Large intestine (tissue), 3 donors: ENCODE results near the gene RPS24. TPM values are rescaled to one million over a fixed set of nuclear protein-coding genes. Genes with fewer than 3 reads are reported as not detected.
"Not testable (repeated sequence)": the region's sequence is repeated elsewhere in the genome, so short reads cannot be mapped to it uniquely, and the experiment has no call there.

ENCODE experiments used
- DNase-seq, 2 donors: peaks; one replicate each; pipeline versions ENCODE4 v3.0.0 to v3.0.0-alpha.2; 2013
- H3K27ac ChIP-seq: one replicate; pipeline ENCODE4 v1.5.1; 2013; ENCODE audit warnings: low read length
- H3K27me3 ChIP-seq: 2 replicates; pipeline ENCODE4 v1.6.1; 2013; ENCODE audit warnings: low read length; ENCODE audit not compliant: control insufficient read depth, insufficient read depth
- H3K36me3 ChIP-seq: 2 replicates; pipeline ENCODE4 v1.6.1; 2013; ENCODE audit warnings: low read length; ENCODE audit not compliant: control insufficient read depth, insufficient read depth
- H3K4me1 ChIP-seq: one replicate; pipeline ENCODE4 v1.6.1; 2013; ENCODE audit warnings: low read length; ENCODE audit not compliant: control insufficient read depth, insufficient read depth
- H3K4me3 ChIP-seq: one replicate; pipeline ENCODE4 v1.5.1; 2013; ENCODE audit warnings: low read length
- H3K9me3 ChIP-seq: one replicate; pipeline ENCODE4 v1.6.1; 2013; ENCODE audit warnings: mild to moderate bottlenecking, low read depth, low read length, moderate library complexity; ENCODE audit not compliant: control insufficient read depth
- WGBS: methylation state at CpG from one replicate; pipeline ENCODE4 v1.1.5; 2013; ENCODE audit warnings: low lambda C conversion rate; ENCODE audit not compliant: insufficient coverage; 5-methylcytosine and 5-hydroxymethylcytosine counted together
- polyA plus RNA-seq: library from polyadenylated mRNA; unstranded; fragments of 120-200 nt; gene quantifications from one replicate; pipeline ENCODE4 v1.2.1, GENCODE V29; 2013

RPS24 gene
- polyA plus RNA-seq, 1 donor, result 4,637 TPM

DNA sequence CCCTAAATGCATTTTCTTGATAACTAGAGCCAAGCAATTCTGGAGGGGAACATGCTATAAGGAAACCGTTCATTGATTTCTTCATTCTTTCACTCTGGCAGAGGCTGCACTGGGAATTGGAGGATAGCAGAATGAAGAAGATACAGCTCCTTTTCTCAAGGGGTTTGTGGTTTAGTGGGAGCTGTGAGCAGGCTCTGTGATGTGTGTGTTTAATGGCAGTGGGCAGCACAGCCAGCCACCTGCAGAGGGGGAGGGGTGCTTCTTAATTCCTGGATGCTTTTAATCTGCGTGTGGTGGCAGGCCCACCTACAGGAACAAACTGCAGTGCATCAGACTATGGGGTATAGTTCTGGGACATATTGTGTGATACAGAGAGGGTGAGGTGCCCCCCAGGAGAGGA is 31.9 kb downstream of the RPS24 start:
- WGBS, result no CpG with 5 or more reads among the region's 2 CpGs
- no peaks in the 10 kb centered on the region for H3K27me3 ChIP-seq
- H3K4me3 ChIP-seq, result no peak overlapping the region
- no peaks in the 10 kb centered on the region for H3K4me1 ChIP-seq
- H3K27ac ChIP-seq, result no peak overlapping the region
- no peaks in the 10 kb centered on the region for H3K36me3 ChIP-seq
- no peaks in the 10 kb centered on the region for H3K9me3 ChIP-seq
- DNase-seq, result no peak

DNA sequence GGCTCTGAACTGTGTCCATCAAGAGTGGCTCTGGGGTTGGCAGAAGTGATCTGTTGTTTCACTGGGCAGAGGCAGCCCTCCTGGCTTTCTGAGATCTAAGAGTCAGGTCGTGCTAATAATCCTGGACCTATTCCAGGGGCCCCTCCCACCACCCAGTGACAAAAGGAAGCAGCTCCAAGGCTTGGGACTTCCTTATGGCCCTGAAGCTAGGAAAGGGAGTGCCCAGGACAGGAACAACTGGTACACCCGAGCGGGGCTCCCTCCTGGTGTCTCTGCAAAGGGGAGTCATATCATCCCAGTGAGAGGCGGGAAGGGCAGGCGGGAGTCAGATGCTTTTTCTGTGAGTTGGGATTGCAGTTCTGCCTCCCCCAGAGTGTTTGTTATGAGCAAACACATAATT is 32.3 kb downstream of the RPS24 start:
- H3K27ac ChIP-seq, result no peak overlapping the region
- peak in 1 of 2 donors; percentile 34 for DNase-seq

DNA sequence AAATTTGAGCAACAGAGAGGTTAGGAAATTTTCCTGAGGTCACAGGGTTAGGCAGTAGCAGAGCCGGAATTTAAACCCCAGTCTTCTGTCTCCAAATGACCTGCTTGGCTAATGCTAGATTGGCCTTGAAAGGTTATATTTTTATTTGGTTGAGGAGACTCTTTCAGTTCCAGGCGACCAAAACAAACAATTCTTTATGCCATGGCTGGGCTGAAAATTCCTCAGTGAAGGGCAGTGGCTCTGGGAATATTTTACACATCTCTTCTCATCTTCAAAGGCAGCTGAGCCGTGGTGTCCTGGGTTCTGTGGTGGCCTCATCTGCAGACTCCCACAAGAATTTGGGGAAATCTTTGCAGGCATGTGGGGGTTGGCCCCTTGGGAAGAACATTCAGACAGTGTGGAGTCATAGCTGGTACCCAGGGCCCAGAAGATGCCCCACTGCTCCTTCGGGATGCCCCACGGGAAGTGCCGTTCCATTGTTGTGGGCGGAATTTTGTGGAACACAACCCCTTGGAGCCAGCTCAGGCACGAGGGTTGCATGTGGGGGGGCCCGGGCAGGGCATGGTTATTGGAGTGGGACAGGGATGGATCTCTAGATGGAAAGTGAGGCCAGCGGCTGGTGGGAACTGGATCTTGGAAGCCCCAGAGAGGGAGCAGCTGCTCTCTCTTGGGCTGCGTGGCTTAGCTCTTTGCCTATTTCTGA is 33.2 kb downstream of the RPS24 start:
- WGBS, result no CpG with 5 or more reads among the region's 11 CpGs
- H3K27ac ChIP-seq, result no peak overlapping the region
- H3K4me1 ChIP-seq, result no peaks in the 10 kb centered on the region
- DNase-seq, result no peak
- H3K4me3 ChIP-seq, result no peak overlapping the region
- no peaks in the 10 kb centered on the region for H3K27me3 ChIP-seq
- no peaks in the 10 kb centered on the region for H3K36me3 ChIP-seq
- H3K9me3 ChIP-seq, result no peaks in the 10 kb centered on the region

More for the DNA sequence above, 32.3 kb downstream of the RPS24 start:
- no CpG with 5 or more reads among the region's 5 CpGs for WGBS
- Histone ChIP-seq H3K4me3 (no peak overlapping the region), H3K9me3 (no peaks in the 10 kb centered on the region), H3K4me1 (no peaks in the 10 kb centered on the region), H3K36me3 (no peaks in the 10 kb centered on the region), H3K27me3 (no peaks in the 10 kb centered on the region)

DNA sequence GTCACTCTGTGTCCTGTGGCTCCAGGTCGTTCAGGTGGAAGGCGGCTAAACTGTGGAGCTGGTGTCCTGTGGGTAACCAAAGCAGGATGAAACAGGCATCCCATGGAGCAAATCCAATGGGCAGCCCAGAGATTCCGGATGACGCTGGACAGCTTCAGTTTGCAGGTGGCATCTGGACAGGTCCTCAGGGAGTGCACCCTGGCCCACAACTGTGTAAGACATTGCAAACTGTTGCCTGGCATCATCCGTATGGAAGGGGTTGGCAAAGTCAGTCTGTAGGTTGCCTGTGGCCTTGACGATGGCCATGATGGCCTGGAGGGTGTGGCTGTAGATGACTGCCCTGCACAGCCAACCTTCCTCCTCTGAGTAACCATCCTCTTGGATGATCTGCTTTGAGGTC is 35.5 kb downstream of the RPS24 start:
- no peaks in the 10 kb centered on the region for H3K36me3 ChIP-seq
- WGBS, result no CpG with 5 or more reads among the region's 6 CpGs

DNA sequence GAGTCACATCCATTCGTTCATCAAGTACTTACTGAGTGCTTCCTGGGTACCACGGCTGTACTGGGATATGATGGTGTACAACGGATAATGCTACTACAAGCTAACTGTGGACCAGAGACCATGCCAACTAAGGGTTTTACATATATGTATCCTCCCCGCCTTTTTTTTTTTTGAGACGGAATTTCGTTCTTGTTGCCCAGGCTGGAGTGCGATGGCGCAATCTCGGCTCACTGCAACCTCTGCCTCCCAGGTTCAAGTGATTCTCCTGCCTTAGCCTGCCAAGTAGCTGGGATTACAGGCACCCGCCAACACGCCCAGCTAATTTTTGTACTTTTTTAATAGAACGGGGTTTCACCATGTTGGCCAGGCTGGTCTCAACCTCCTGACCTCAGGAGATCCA is 36.4 kb downstream of the RPS24 start:
- H3K27ac ChIP-seq, DNase-seq, H3K9me3 ChIP-seq, H3K4me3 ChIP-seq, H3K36me3 ChIP-seq, H3K27me3 ChIP-seq, H3K4me1 ChIP-seq: not testable (repeated sequence)
- 80% methylated on average over 1 of the region's 12 CpGs for WGBS

More for the DNA sequence above, 35.5 kb downstream of the RPS24 start:
- Histone ChIP-seq H3K9me3 (no peaks in the 10 kb centered on the region), H3K4me1 (no peaks in the 10 kb centered on the region), H3K4me3 (no peak overlapping the region), H3K27ac (no peak overlapping the region), H3K27me3 (no peaks in the 10 kb centered on the region)
- no peak for DNase-seq

DNA sequence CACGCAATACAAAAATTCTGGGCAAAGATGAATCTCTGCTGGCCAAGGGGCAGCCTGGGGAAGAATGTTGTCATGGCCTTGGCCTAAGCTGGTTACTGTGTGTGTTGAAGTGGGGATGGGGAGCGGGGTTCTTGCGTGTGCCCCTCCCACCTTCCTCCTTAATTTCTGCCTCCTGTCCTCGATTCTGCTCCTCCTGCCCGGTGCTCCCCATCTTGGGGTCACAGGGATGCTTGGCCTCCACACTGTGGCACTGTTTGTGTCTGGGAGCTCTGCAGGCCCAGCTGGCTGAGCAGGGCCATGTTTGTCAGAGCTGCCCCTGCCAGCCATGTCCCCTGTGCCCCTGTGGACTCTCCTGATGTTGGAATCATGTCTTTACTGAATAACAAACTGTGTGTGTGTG is 37.1 kb downstream of the RPS24 start:
- H3K4me1 ChIP-seq, result no peaks in the 10 kb centered on the region
- no CpG with 5 or more reads among the region's 5 CpGs for WGBS
- H3K27ac ChIP-seq, result no peak overlapping the region
- H3K27me3 ChIP-seq, result no peaks in the 10 kb centered on the region
- H3K9me3 ChIP-seq, result no peaks in the 10 kb centered on the region
- no peak for DNase-seq
- H3K4me3 ChIP-seq, result no peak overlapping the region
- H3K36me3 ChIP-seq, result no peaks in the 10 kb centered on the region

DNA sequence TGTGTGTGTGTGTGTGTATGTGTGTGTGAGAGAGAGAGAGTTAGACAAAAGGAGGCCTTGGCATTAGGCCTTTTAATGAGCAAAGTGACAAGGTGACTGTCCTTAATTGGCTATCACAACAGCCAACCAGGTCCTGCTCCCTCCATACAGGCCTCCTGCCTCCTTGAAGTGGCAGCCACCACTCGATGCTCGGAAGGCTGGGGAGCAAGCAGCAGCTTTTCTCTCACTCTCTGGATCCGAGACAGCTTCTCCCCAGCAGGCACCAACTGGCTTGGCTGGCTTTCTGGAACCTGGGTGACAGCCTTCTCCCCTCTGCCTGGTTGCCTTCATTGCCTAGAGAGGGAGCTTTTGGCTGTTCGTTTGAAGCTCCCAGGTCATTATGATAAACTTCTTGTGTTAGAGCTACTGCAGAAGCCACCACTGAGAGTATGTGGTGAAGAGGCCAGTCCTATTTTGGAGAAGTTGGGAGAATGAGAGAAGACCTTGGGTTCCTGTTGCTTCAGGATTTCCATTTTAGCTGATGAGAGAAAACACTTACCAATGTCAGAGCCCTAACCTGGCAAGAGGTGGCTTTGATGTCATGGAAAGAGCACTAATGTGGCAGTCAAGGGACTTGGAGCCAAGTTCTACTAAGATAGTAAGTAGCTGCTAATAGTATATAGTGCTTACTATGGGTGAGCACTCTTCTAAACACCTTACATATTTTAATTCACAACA is 37.6 kb downstream of the RPS24 start:
- WGBS, result no CpG with 5 or more reads among the region's 4 CpGs
- Histone ChIP-seq H3K27me3 (no peaks in the 10 kb centered on the region), H3K4me3 (no peak overlapping the region), H3K4me1 (no peaks in the 10 kb centered on the region), H3K36me3 (no peaks in the 10 kb centered on the region), H3K9me3 (peaks cover 2% of the 10 kb centered on the region), H3K27ac (no peak overlapping the region)
- DNase-seq, result no peak

DNA sequence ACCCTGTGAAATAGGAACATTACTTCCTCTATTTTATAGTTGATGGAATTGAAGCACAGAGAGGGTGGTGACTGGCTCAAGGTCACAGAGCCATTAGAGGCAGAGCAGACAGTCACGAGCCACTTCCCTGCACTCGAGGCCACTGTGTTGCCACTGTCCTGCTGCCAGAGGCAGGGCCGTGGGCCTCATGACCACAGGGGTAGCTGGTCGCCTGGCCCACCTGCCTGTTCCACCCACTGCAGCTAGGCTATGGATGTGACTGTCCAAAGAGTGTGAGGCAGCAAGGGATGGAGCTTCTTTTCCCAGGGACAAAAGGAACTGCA is 38.2 kb downstream of the RPS24 start:
- H3K27me3 ChIP-seq, result no peaks in the 10 kb centered on the region
- H3K36me3 ChIP-seq, result no peaks in the 10 kb centered on the region
- DNase-seq, result no peak
- H3K9me3 ChIP-seq, result peaks cover 5% of the 10 kb centered on the region
- H3K4me3 ChIP-seq, result no peak overlapping the region
- WGBS, result no CpG with 5 or more reads among the region's 4 CpGs
- H3K4me1 ChIP-seq, result no peaks in the 10 kb centered on the region
- H3K27ac ChIP-seq, result no peak overlapping the region

DNA sequence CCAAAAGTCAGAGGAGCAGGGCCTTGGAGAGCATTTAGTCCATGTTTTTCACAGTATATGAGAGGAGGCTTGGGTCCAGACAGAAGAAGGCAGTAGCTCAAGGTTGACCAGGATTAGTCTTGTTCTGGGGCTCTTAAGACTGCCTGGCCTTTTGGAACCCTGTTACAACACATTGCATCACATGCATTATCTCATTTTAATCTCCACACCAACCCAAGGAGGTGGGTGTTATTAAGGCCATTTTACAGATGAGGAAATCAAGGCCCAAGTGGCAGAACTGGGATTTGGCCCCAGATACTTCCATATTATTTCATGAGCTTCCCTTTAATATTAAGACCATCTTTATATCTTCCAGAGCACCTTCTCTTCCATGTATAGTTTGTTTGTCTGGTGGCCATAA is 38.8 kb downstream of the RPS24 start:
- Histone ChIP-seq H3K27me3 (no peaks in the 10 kb centered on the region), H3K27ac (no peak overlapping the region), H3K36me3 (no peaks in the 10 kb centered on the region), H3K4me1 (no peaks in the 10 kb centered on the region), H3K9me3 (peaks cover 5% of the 10 kb centered on the region), H3K4me3 (no peak overlapping the region)
- DNase-seq, result no peak

DNA sequence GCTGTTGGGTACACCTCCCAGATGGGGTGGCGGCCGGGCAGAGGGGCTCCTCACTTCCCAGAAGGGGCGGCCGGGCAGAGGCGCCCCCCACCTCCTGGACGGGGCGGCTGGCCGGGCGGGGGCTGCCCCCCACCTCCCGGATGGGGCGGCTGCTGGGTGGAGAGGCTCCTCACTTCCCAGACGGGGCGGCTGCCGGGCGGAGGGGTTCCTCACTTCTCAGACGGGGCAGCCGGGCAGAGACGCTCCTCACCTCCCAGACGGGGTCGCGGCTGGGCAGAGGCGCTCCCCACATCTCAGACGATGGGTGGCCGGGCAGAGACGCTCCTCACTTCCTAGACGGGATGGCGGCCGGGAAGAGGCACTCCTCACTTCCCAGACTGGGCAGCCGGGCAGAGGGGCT is 42.1 kb downstream of the RPS24 start:
- not testable (repeated sequence) for H3K27me3 ChIP-seq, DNase-seq, H3K9me3 ChIP-seq, H3K36me3 ChIP-seq, H3K27ac ChIP-seq, H3K4me3 ChIP-seq, H3K4me1 ChIP-seq
- WGBS, result no CpG with 5 or more reads among the region's 29 CpGs
